Neuronal stem cell (in vitro differentiated cells): ENCODE data around the gene ADD3.

Experiments used
- DNase-seq: peaks from one replicate; pipeline ENCODE4 v3.0.0-alpha.2; 2013; ENCODE audit warnings: low spot score
- H2AFZ ChIP-seq: one replicate; pipeline ENCODE4 v1.6.1; 2013; ENCODE audit warnings: mild to moderate bottlenecking, low read length, inconsistent platforms
- H2AK5ac ChIP-seq: 2 replicates; pipeline ENCODE4 v1.6.1; 2013; ENCODE audit warnings: low read depth, mild to moderate bottlenecking, inconsistent platforms, low read length, moderate library complexity, mixed read lengths
- H2BK120ac ChIP-seq: 2 replicates; pipeline ENCODE4 v1.6.1; 2013; ENCODE audit warnings: low read depth, mild to moderate bottlenecking, inconsistent platforms, low read length, moderate library complexity, mixed read lengths
- H2BK12ac ChIP-seq: one replicate; pipeline ENCODE4 v1.6.1; 2013; ENCODE audit warnings: low read length, inconsistent platforms
- H2BK15ac ChIP-seq: 2 replicates; pipeline ENCODE4 v1.6.1; 2013; ENCODE audit warnings: mild to moderate bottlenecking, low read length, inconsistent platforms, mixed read lengths
- H2BK5ac ChIP-seq: one replicate; pipeline ENCODE4 v1.6.1; 2013; ENCODE audit warnings: inconsistent platforms, mild to moderate bottlenecking, low read length, moderate library complexity
- H3K14ac ChIP-seq: one replicate; pipeline ENCODE4 v1.6.1; 2013; ENCODE audit warnings: low read length, inconsistent platforms
- H3K18ac ChIP-seq: 2 replicates; pipeline ENCODE4 v1.6.1; 2013; ENCODE audit warnings: low read length, inconsistent platforms
- H3K23ac ChIP-seq: 2 replicates; pipeline ENCODE4 v1.6.1; 2013; ENCODE audit warnings: low read depth, mild to moderate bottlenecking, mixed read lengths, low read length, inconsistent platforms; ENCODE audit not compliant: poor library complexity
- H3K27ac ChIP-seq: replicated peaks from 3 replicates; pipeline ENCODE4 v1.5.1; 2013; ENCODE audit warnings: low read length, inconsistent platforms
- H3K27me3 ChIP-seq, 3 experiments: 2 replicates each; pipeline ENCODE4 v1.6.1; 2013; ENCODE audit warnings: low read length in 3 of 3, mild to moderate bottlenecking in 2 of 3, inconsistent platforms in 1 of 3, low read depth in 1 of 3, mixed read lengths in 1 of 3, moderate library complexity in 1 of 3; ENCODE audit not compliant: control insufficient read depth in 3 of 3, insufficient read depth in 3 of 3
- H3K36me3 ChIP-seq, 2 donors: replicated peaks in 1 of 2; 2 replicates each; pipeline ENCODE4 v1.6.1; 2013; ENCODE audit warnings: low read length in 2 of 2; ENCODE audit not compliant: control insufficient read depth in 2 of 2, insufficient read depth in 2 of 2
- H3K4ac ChIP-seq: 2 replicates; pipeline ENCODE4 v1.6.1; 2013; ENCODE audit warnings: inconsistent platforms, mild to moderate bottlenecking, low read length, moderate library complexity
- H3K4me1 ChIP-seq, 2 donors: 1 replicate in 1 of 2; 2 replicates in 1 of 2; pipeline ENCODE4 v1.6.1; 2013; ENCODE audit warnings: low read length in 2 of 2, low read depth in 1 of 2; ENCODE audit not compliant: control insufficient read depth in 2 of 2, insufficient read depth in 1 of 2
- H3K4me2 ChIP-seq: one replicate; pipeline ENCODE4 v1.6.1; 2013; ENCODE audit warnings: mild to moderate bottlenecking, low read length, inconsistent platforms; ENCODE audit not compliant: insufficient read depth, poor library complexity, severe bottlenecking
- H3K4me3 ChIP-seq, 2 donors: 2 replicates each; pipeline ENCODE4 v1.5.1; 2013; ENCODE audit warnings: low read length in 2 of 2, mild to moderate bottlenecking in 2 of 2, inconsistent platforms in 1 of 2, moderate library complexity in 1 of 2
- H3K79me1 ChIP-seq: one replicate; pipeline ENCODE4 v1.6.1; 2013; ENCODE audit warnings: low read depth, mild to moderate bottlenecking, inconsistent platforms, low read length, moderate library complexity
- H3K9ac ChIP-seq: one replicate; pipeline ENCODE4 v1.6.1; 2013; ENCODE audit warnings: mild to moderate bottlenecking, low read depth, low read length, inconsistent platforms; ENCODE audit not compliant: poor library complexity
- H3K9me3 ChIP-seq, 2 donors: replicated peaks in 1 of 2; 2 replicates each; pipeline versions ENCODE3 to v1.6.1; 2013; ENCODE audit warnings: low read length in 2 of 2, mild to moderate bottlenecking in 2 of 2, inconsistent platforms in 1 of 2, low read depth in 1 of 2, mixed read lengths in 1 of 2, moderate library complexity in 1 of 2; ENCODE audit not compliant: control insufficient read depth in 2 of 2, insufficient read depth in 1 of 2
- H4K8ac ChIP-seq: one replicate; pipeline ENCODE4 v1.6.1; 2013; ENCODE audit warnings: low read depth, mild to moderate bottlenecking, inconsistent platforms, low read length, moderate library complexity
- H4K91ac ChIP-seq: one replicate; pipeline ENCODE4 v1.6.1; 2013; ENCODE audit warnings: low read length, low read depth, mild to moderate bottlenecking, inconsistent platforms; ENCODE audit not compliant: poor library complexity
- WGBS, 2 donors: extraction: QIAGEN DNeasy Blood & Tissue Kit; methylation state at CpG; one replicate each; pipeline ENCODE4 v1.1.7; 2013; ENCODE audit warnings: missing lambda C conversion rate in 2 of 2, mixed read lengths in 1 of 2; ENCODE audit not compliant: insufficient read length in 2 of 2, insufficient replicate concordance in 1 of 2; ENCODE audit errors: extremely low coverage in 2 of 2; 5-methylcytosine and 5-hydroxymethylcytosine counted together

The ADD3 gene

GRCh38 chr10:110093722-110094121 lies 85.9 kb downstream of the ADD3 start:
- no peak overlapping the region for H4K91ac ChIP-seq
- H2BK120ac ChIP-seq: no peak overlapping the region
- no CpG with 5 or more reads among the region's 2 CpGs for WGBS, 2 donors
- no peak overlapping the region for H3K27ac ChIP-seq
- H3K4ac ChIP-seq: no peak overlapping the region
- H3K4me2 ChIP-seq: no peak overlapping the region
- no peak overlapping the region for H2AK5ac ChIP-seq
- no peak overlapping the region for H3K18ac ChIP-seq
- no peak overlapping the region for H2BK12ac ChIP-seq
- no peak for DNase-seq
- no peak overlapping the region for H2AFZ ChIP-seq
- no peak overlapping the region for H4K8ac ChIP-seq
- H3K27me3 ChIP-seq: no peaks in the 10 kb centered on the region
- H3K79me1 ChIP-seq: peaks cover 3% of the 10 kb centered on the region
- no peak overlapping the region for H3K9ac ChIP-seq
- no peak overlapping the region for H2BK5ac ChIP-seq
- no peak overlapping the region for H3K23ac ChIP-seq
- no peaks in the 10 kb centered on the region for H3K4me1 ChIP-seq
- no peak overlapping the region for H3K14ac ChIP-seq
- H3K9me3 ChIP-seq: peaks cover 0 to 2% of the 10 kb centered on the region in 2 donors
- no peak overlapping the region for H3K4me3 ChIP-seq
- H2BK15ac ChIP-seq: no peak overlapping the region
- no peaks in the 10 kb centered on the region for H3K36me3 ChIP-seq

DNA sequence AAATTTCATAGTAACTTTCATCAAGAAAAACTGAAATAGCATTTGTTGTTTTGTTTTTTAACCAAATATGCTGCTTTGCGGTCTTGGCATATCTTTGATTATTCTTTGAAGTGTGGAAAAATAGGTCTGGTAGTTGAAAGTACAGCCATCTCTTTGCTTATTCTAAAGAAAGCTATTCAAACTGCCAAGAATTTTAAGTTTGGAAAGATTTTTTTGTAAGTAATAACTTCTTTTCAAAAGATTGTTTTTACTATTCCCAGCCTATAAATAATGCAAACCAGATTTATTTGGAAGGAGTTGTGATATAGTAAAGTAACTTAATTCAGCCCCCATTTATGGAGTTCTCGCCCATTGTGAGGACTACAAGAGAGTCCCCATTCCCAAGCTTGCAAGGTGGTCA lies 87.0 kb downstream of the ADD3 start:
- no peak overlapping the region for H2AK5ac ChIP-seq
- H3K4me2 ChIP-seq: no peak overlapping the region
- H2BK120ac ChIP-seq: no peak overlapping the region
- H3K23ac ChIP-seq: no peak overlapping the region
- H3K9ac ChIP-seq: no peak overlapping the region
- WGBS, 2 donors: no CpG with 5 or more reads among the region's 2 CpGs
- H3K4ac ChIP-seq: no peak overlapping the region
- H3K79me1 ChIP-seq: peaks cover 3% of the 10 kb centered on the region
- H3K4me1 ChIP-seq: no peaks in the 10 kb centered on the region
- no peak overlapping the region for H2BK15ac ChIP-seq
- H3K36me3 ChIP-seq: no peaks in the 10 kb centered on the region
- H3K27me3 ChIP-seq: no peaks in the 10 kb centered on the region
- H3K9me3 ChIP-seq: peaks cover 0 to 2% of the 10 kb centered on the region in 2 donors
- H3K4me3 ChIP-seq: no peak overlapping the region
- H3K27ac ChIP-seq: no peak overlapping the region
- H2BK12ac ChIP-seq: no peak overlapping the region
- DNase-seq: no peak
- no peak overlapping the region for H2BK5ac ChIP-seq
- H2AFZ ChIP-seq: no peak overlapping the region
- no peak overlapping the region for H4K8ac ChIP-seq
- H3K14ac ChIP-seq: no peak overlapping the region
- no peak overlapping the region for H4K91ac ChIP-seq
- H3K18ac ChIP-seq: no peak overlapping the region

DNA sequence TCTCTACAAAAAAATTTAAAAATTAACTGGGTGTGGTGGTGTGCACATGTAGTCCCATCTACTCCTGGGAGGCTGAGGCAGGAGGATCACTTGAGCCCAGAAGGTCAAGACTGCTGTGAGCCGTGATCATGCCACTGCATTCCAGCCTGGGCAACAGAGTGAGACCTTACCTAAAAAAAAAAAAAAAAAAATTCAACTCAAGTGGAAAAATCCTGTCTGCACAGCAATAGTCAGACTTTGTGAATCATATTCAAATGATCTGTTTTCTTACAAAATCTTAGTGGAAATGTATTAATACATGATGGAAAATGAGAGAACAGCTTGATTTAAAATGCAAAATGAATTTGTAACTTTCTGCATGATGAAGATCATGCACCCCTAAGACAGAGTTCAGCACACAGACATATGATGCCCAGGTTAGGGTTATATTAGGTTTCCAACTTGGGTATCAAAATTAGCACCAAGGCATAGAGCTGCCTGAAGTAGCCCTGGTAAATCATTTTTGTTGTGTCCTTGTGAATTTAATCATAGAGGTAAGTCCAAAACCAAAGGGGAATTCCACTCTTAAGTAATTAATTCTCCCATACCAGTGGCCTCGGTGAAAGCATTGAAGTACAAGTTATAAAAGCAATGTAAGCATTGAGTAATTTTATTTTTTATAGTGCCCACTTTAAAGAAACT lies 93.8 kb downstream of the ADD3 start:
- no peaks in the 10 kb centered on the region for H3K27me3 ChIP-seq

GRCh38 chr10:110103921-110104461 lies 96.2 kb downstream of the ADD3 start:
- DNase-seq: no peak
- Histone ChIP-seq H4K91ac (no peak overlapping the region), H3K27ac (no peak overlapping the region), H2AFZ (no peak overlapping the region), H3K36me3 (peaks cover 7 to 44% of the 10 kb centered on the region in 2 donors), H3K9ac (no peak overlapping the region), H3K9me3 (no peaks in the 10 kb centered on the region), H2BK120ac (no peak overlapping the region), H2BK12ac (no peak overlapping the region), H3K4me1 (no peaks in the 10 kb centered on the region), H2AK5ac (no peak overlapping the region), H3K4me3 (no peak overlapping the region), H3K27me3 (no peaks in the 10 kb centered on the region), H3K18ac (no peak overlapping the region), H3K4ac (no peak overlapping the region), H2BK15ac (no peak overlapping the region), H3K79me1 (no peaks in the 10 kb centered on the region), H2BK5ac (no peak overlapping the region), H3K14ac (no peak overlapping the region), H4K8ac (no peak overlapping the region), H3K4me2 (no peak overlapping the region), H3K23ac (no peak overlapping the region)

More for the DNA sequence above, 93.8 kb downstream of the ADD3 start:
- Histone ChIP-seq H2BK5ac (no peak overlapping the region), H2BK120ac (no peak overlapping the region), H3K18ac (no peak overlapping the region), H3K9ac (no peak overlapping the region), H4K8ac (no peak overlapping the region), H2BK12ac (no peak overlapping the region), H3K4me2 (no peak overlapping the region), H3K9me3 (peaks cover 0 to 1% of the 10 kb centered on the region in 2 donors), H4K91ac (no peak overlapping the region), H3K27ac (no peak overlapping the region), H3K4me3 (no peak overlapping the region), H3K23ac (no peak overlapping the region), H3K4me1 (no peaks in the 10 kb centered on the region), H2AK5ac (no peak overlapping the region), H2BK15ac (no peak overlapping the region), H3K4ac (no peak overlapping the region), H3K36me3 (peaks cover 7 to 37% of the 10 kb centered on the region in 2 donors), H3K14ac (no peak overlapping the region), H3K79me1 (no peaks in the 10 kb centered on the region), H2AFZ (no peak overlapping the region)
- no CpG with 5 or more reads among the region's 2 CpGs for WGBS, 2 donors
- no peak for DNase-seq
